ENCODE data around the gene PRKCB. TPM values are rescaled to one million over a fixed set of nuclear protein-coding genes. Genes with fewer than 3 reads are reported as not detected.

Gene PRKCB
- total RNA-seq, 1 donor from 2014 or later: 0.38 TPM

GRCh38 chr16:24156777-24157176 is 321.0 kb downstream of the PRKCB start:
- Mint-ChIP-seq H3K9me3 (no peaks in the 10 kb centered on the region), H3K27me3 (ENCODE audit: low read depth) (peaks cover 10% of the 10 kb centered on the region), H3K27ac (no peak overlapping the region), H3K36me3 (no peaks in the 10 kb centered on the region), H3K4me1 (no peaks in the 10 kb centered on the region), H3K4me3 (no peak overlapping the region)
- DNase-seq (ENCODE audit: low spot score in 2 of 2, unreplicated experiment in 2 of 2): no peak
- TF ChIP-seq CTCF (IDR thresholded peaks at IDR 0.05; ENCODE audit: unreplicated experiment): no peak

DNA sequence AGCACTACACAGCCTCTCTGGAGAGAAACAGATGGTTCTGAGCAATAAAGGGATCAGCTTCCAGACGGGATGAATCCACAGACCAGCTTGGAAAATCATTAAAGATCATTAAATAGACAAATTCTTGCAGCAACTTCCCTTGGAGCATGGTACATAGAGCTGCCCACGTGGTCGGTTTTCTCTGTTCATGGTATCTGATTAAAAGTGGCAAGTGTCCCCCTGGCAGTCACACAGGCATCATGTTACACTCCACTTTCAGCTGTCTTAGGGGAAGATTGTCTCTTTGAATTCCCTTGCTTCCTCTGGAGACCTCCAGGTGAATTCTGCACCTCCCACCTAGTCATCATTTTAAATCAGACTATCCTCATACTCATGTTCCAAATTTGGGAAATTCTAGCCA is 328.2 kb downstream of the PRKCB start:
- TF ChIP-seq CTCF (IDR thresholded peaks at IDR 0.05; ENCODE audit: unreplicated experiment): no peak
- Mint-ChIP-seq H3K4me1 (no peaks in the 10 kb centered on the region), H3K27ac (no peak overlapping the region), H3K27me3 (ENCODE audit: low read depth) (peaks cover 37% of the 10 kb centered on the region), H3K36me3 (no peaks in the 10 kb centered on the region), H3K4me3 (no peak overlapping the region), H3K9me3 (no peaks in the 10 kb centered on the region)
- no peak for DNase-seq (ENCODE audit: low spot score in 2 of 2, unreplicated experiment in 2 of 2)

GRCh38 chr16:24164416-24164815 is 328.6 kb downstream of the PRKCB start:
- no peak overlapping the region for H3K4me3 Mint-ChIP-seq
- H3K27me3 Mint-ChIP-seq (ENCODE audit: low read depth): peaks cover 38% of the 10 kb centered on the region
- no peak for DNase-seq (ENCODE audit: low spot score in 2 of 2, unreplicated experiment in 2 of 2)
- no peaks in the 10 kb centered on the region for H3K9me3 Mint-ChIP-seq
- no peak overlapping the region for H3K27ac Mint-ChIP-seq
- no peak for TF ChIP-seq CTCF (IDR thresholded peaks at IDR 0.05; ENCODE audit: unreplicated experiment)
- no peaks in the 10 kb centered on the region for H3K4me1 Mint-ChIP-seq
- no peaks in the 10 kb centered on the region for H3K36me3 Mint-ChIP-seq

GRCh38 chr16:24165273-24165672 is 329.5 kb downstream of the PRKCB start:
- Mint-ChIP-seq H3K36me3 (no peaks in the 10 kb centered on the region), H3K27me3 (ENCODE audit: low read depth) (peaks cover 39% of the 10 kb centered on the region), H3K27ac (no peak overlapping the region), H3K4me1 (no peaks in the 10 kb centered on the region), H3K9me3 (no peaks in the 10 kb centered on the region), H3K4me3 (no peak overlapping the region)
- no peak for DNase-seq (ENCODE audit: low spot score in 2 of 2, unreplicated experiment in 2 of 2)
- no peak for TF ChIP-seq CTCF (IDR thresholded peaks at IDR 0.05; ENCODE audit: unreplicated experiment)

DNA sequence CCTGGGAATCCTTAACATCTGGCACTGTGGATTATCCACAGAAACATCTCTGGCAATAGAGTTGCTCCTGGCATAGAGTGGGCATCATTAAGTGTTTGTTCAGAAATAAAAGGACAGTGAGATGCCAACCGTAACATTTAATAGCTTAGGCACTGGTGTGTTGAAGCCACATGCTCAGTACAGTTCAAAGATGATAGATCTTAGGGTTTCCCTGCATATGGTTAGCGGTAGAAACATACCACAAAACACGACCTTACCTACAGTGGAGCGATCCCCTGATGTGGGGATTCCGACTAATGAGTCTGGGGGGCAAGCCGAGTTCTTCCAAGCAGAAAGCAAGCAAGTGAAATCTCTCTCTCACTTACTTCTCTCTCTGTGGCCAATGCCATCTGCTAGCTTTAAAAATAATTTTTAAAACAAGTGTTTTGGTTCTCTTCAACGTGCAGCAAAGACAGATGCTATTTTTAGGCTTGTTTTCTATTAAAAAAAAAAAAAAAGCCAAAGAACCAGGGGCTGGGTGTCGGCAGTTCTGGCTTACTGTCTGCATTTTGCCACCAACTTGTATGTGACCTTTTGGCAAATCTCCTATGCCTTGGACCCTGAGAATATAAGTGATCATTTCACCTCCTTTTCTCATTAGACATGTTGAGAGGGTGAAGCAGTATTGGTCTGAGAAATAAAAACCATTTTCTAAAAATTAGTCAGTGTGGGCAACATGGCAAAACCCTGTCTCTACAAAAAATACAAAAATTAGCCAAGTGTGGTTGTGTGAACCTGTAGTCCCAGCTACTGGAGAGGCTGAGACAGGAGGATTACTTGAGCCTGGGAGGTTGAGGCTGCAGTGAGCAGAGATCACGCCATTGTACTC is 331.1 kb downstream of the PRKCB start:
- H3K27ac Mint-ChIP-seq: no peak overlapping the region
- peaks cover 34% of the 10 kb centered on the region for H3K27me3 Mint-ChIP-seq (ENCODE audit: low read depth)
- H3K4me3 Mint-ChIP-seq: no peak overlapping the region
- DNase-seq (ENCODE audit: low spot score in 2 of 2, unreplicated experiment in 2 of 2): no peak
- no peaks in the 10 kb centered on the region for H3K9me3 Mint-ChIP-seq
- no peaks in the 10 kb centered on the region for H3K4me1 Mint-ChIP-seq
- no peak for TF ChIP-seq CTCF (IDR thresholded peaks at IDR 0.05; ENCODE audit: unreplicated experiment)
- no peaks in the 10 kb centered on the region for H3K36me3 Mint-ChIP-seq

All from mesothelial cell of epicardium (in vitro differentiated cells).